DMS114 treated with DMSO at 0.1 percent for 48 hours (cell line): ENCODE measurements around the gene CCNQ.

Source experiments
- DNase-seq: peaks from one replicate; lab custom pipeline; 2025; ENCODE audit not compliant: unreplicated experiment; lab: John Stamatoyannopoulos, UW

The CCNQ gene

GRCh38 chrX:153637121-153638040 is 38.4 kb upstream of the CCNQ start:
- no peak for DNase-seq

- no peak for DNase-seq
These were observed 37.8 kb upstream of the CCNQ start for GRCh38 chrX:153636716-153637115.

GRCh38 chrX:153635788-153636668 is 37.1 kb upstream of the CCNQ start:
- no peak for DNase-seq

GRCh38 chrX:153635388-153635787 is 36.4 kb upstream of the CCNQ start:
- DNase-seq: no peak

- no peak for DNase-seq
These were observed 35.9 kb upstream of the CCNQ start for GRCh38 chrX:153634832-153635231.

GRCh38 chrX:153634236-153634635 is 35.3 kb upstream of the CCNQ start:
- no peak for DNase-seq

- no peak for DNase-seq
These were observed 34.8 kb upstream of the CCNQ start for GRCh38 chrX:153633607-153634180.

GRCh38 chrX:153633048-153633447 is 34.1 kb upstream of the CCNQ start:
- no peak for DNase-seq

GRCh38 chrX:153632595-153632946 is 33.6 kb upstream of the CCNQ start:
- DNase-seq: no peak

GRCh38 chrX:153631907-153632594 is 33.1 kb upstream of the CCNQ start:
- no peak for DNase-seq

GRCh38 chrX:153631346-153631745 is 32.4 kb upstream of the CCNQ start:
- DNase-seq: no peak

- DNase-seq: no peak
These were observed 29.7 kb upstream of the CCNQ start for GRCh38 chrX:153628665-153629064.

- no peak for DNase-seq
These were observed 29.2 kb upstream of the CCNQ start for GRCh38 chrX:153628129-153628528.

GRCh38 chrX:153627675-153628111 is 28.8 kb upstream of the CCNQ start:
- DNase-seq: no peak

GRCh38 chrX:153626863-153627674 is 28.1 kb upstream of the CCNQ start:
- no peak for DNase-seq

GRCh38 chrX:153626025-153626633 is 27.2 kb upstream of the CCNQ start:
- DNase-seq: no peak

GRCh38 chrX:153625271-153626024 is 26.5 kb upstream of the CCNQ start:
- DNase-seq: no peak

- no peak for DNase-seq
These were observed 25.5 kb upstream of the CCNQ start for GRCh38 chrX:153624196-153625091.
